GM18508 (cell line): ENCODE results near the gene PLCL2.

Experiments used
- ATAC-seq: cut with Tn5 transposase; IDR thresholded peaks from one replicate; pipeline ENCODE4 v1.9.1; 2021; ENCODE audit warnings: moderate number of reproducible peaks; ENCODE audit not compliant: insufficient read depth, unreplicated experiment

Gene PLCL2

GRCh38 chr3:16864610-16865313 is 20.0 kb upstream of the PLCL2 start:
- no peak for ATAC-seq

- no peak for ATAC-seq
Observed at GRCh38 chr3:16865335-16865734, 19.4 kb upstream of the PLCL2 start.

- no peak for ATAC-seq
Observed at GRCh38 chr3:16866571-16866970, 18.2 kb upstream of the PLCL2 start.

- ATAC-seq: no peak
Observed at GRCh38 chr3:16868513-16868912, 16.2 kb upstream of the PLCL2 start.

GRCh38 chr3:16869261-16870005 is 15.3 kb upstream of the PLCL2 start:
- no peak for ATAC-seq

- ATAC-seq: no peak
Observed at GRCh38 chr3:16871915-16872842, 12.6 kb upstream of the PLCL2 start.

- ATAC-seq: no peak
Observed at GRCh38 chr3:16873872-16874271, 10.9 kb upstream of the PLCL2 start.

GRCh38 chr3:16875876-16876550 is 8.7 kb upstream of the PLCL2 start:
- no peak for ATAC-seq

- ATAC-seq: no peak
Observed at GRCh38 chr3:16877505-16877904, 7.2 kb upstream of the PLCL2 start.

GRCh38 chr3:16877911-16878310 is 6.8 kb upstream of the PLCL2 start:
- no peak for ATAC-seq

GRCh38 chr3:16881896-16882630 is 2.7 kb upstream of the PLCL2 start:
- ATAC-seq: no peak

GRCh38 chr3:16883057-16883722 is 1.6 kb upstream of the PLCL2 start:
- no peak for ATAC-seq

GRCh38 chr3:16883723-16884083 is 1.1 kb upstream of the PLCL2 start:
- no peak for ATAC-seq

- no peak for ATAC-seq
Observed at GRCh38 chr3:16884084-16884747, 539 bp upstream of the PLCL2 start.

GRCh38 chr3:16885593-16886302 is 993 bp downstream of the PLCL2 start:
- ATAC-seq: no peak

- ATAC-seq: no peak
Observed at GRCh38 chr3:16886303-16886683, 1.5 kb downstream of the PLCL2 start.

GRCh38 chr3:16887130-16887529 is 2.4 kb downstream of the PLCL2 start:
- no peak for ATAC-seq

- ATAC-seq: no peak
Observed at GRCh38 chr3:16888356-16888755, 3.6 kb downstream of the PLCL2 start.
